ENCODE data around the gene BICD1. TPM values are rescaled to one million over a fixed set of nuclear protein-coding genes. Genes with fewer than 3 reads are reported as not detected.

Gene BICD1
- 37.3 and 45.6 TPM in 2 replicates for total RNA-seq (2022)
- Bru-seq, nascent RNA: percentile 78 among the genes with signal in this experiment
- BruChase-seq, experiment 1, labeled RNA remaining after a 6-hour chase: percentile 79 among the genes with signal in this experiment
- percentile 72 among the genes with signal in this experiment for BruChase-seq, experiment 2, labeled RNA remaining after a 2-hour chase
- long read RNA-seq, partial matches to known transcripts: 2 of 9 reads
- long read RNA-seq, other reads (novel, unspliced or antisense): 2 of 9 reads

GRCh38 chr12:32106517-32107358 is at the start of gene BICD1:
BICD1 (plus strand) TSS chr12:32106847; CDS start chr12:32107332, 485 bp downstream.
- intact Hi-C loops (cut with micrococcal nuclease; ENCODE audit: unreplicated experiment): loop anchor here (5.0 kb wide), 1 partner anchor 434 kb away; no protein-coding TSS in a partner anchor
- H3K36me3 Mint-ChIP-seq (ENCODE audit: insufficient read depth, unreplicated experiment): peaks cover 38% of the 10 kb centered on the region
- peak; percentile 51 for TF ChIP-seq CTCF (IDR thresholded peaks at IDR 0.05; ENCODE audit: unreplicated experiment)
- H3K4me1 Mint-ChIP-seq (ENCODE audit: low read depth, unreplicated experiment): peaks cover 18% of the 10 kb centered on the region
- CTCF ChIA-PET: interaction anchor here (0.5 to 2.2 kb wide), 6 partner anchors 9 to 503 kb away, joined by 4 to 9 read pairs (median 6); no protein-coding TSS in a partner anchor
- peak within 1 kb of the TSS; percentile 91 for H3K4me3 Mint-ChIP-seq (ENCODE audit: low read depth, unreplicated experiment)
- H3K9me3 Mint-ChIP-seq (ENCODE audit: low read depth, unreplicated experiment): no peaks in the 10 kb centered on the region
- peak within 1 kb of the TSS; percentile 83 for H3K27ac Mint-ChIP-seq (ENCODE audit: unreplicated experiment)
- no TSS peak for BruUV-seq (replicated peaks)
- H3K27me3 Mint-ChIP-seq (ENCODE audit: unreplicated experiment): no peaks in the 10 kb centered on the region
- DNase-seq: peak; percentile 89

- Mint-ChIP-seq H3K27me3 (ENCODE audit: unreplicated experiment) (no peaks in the 10 kb centered on the region), H3K27ac (ENCODE audit: unreplicated experiment) (no peak overlapping the region), H3K36me3 (ENCODE audit: insufficient read depth, unreplicated experiment) (peaks cover 6% of the 10 kb centered on the region), H3K4me1 (ENCODE audit: low read depth, unreplicated experiment) (peaks cover 15% of the 10 kb centered on the region), H3K9me3 (ENCODE audit: low read depth, unreplicated experiment) (no peaks in the 10 kb centered on the region), H3K4me3 (ENCODE audit: low read depth, unreplicated experiment) (no peak overlapping the region)
- BruUV-seq (replicated peaks): no TSS peak
- no peak for DNase-seq
- intact Hi-C loops (cut with micrococcal nuclease; ENCODE audit: unreplicated experiment): loop anchor here (2.0 to 10.0 kb wide), 4 partner anchors 48 to 406 kb away; partner anchors contain the start of gene ETFBKMT
- TF ChIP-seq CTCF (IDR thresholded peaks at IDR 0.05; ENCODE audit: unreplicated experiment): no peak
- CTCF ChIA-PET: interaction anchor here (0.6 to 1.8 kb wide), 10 partner anchors 9 to 408 kb away, joined by 3 to 12 read pairs (median 5); partner anchors contain the start of gene BICD1
These were observed 45.6 kb upstream of the BICD1 start for GRCh38 chr12:32061033-32061432.

DNA sequence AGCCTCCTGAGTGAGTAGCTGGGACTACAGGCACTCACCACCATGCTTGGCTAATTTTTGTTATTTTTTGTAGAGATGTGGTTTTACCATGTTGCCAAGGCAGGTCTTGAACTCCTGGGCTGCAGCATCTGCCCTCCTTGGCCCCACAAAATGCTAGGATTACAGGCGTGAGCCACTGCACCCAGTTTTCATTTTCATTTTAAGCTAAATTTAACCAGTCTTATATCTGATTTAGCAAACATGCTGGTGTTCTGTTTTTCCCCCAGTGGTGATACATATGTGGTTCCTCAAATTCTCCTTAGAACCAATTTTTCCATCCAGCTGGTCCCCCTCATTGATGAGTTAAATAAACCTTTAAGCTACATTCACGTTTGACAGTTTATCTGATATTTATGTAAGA is 43.8 kb upstream of the BICD1 start:
- Mint-ChIP-seq H3K27me3 (ENCODE audit: unreplicated experiment) (no peaks in the 10 kb centered on the region), H3K27ac (ENCODE audit: unreplicated experiment) (no peak overlapping the region), H3K4me3 (ENCODE audit: low read depth, unreplicated experiment) (no peak overlapping the region), H3K9me3 (ENCODE audit: low read depth, unreplicated experiment) (no peaks in the 10 kb centered on the region), H3K36me3 (ENCODE audit: insufficient read depth, unreplicated experiment) (peaks cover 6% of the 10 kb centered on the region), H3K4me1 (ENCODE audit: low read depth, unreplicated experiment) (peaks cover 15% of the 10 kb centered on the region)
- no TSS peak for BruUV-seq (replicated peaks)
- intact Hi-C loops (cut with micrococcal nuclease; ENCODE audit: unreplicated experiment): loop anchor here (5.0 to 10.0 kb wide), 2 partner anchors 381 to 408 kb away; partner anchors contain the start of gene ETFBKMT
- TF ChIP-seq CTCF (IDR thresholded peaks at IDR 0.05; ENCODE audit: unreplicated experiment): no peak
- CTCF ChIA-PET: interaction anchor here (0.7 kb wide), 1 partner anchor 791 kb away, joined by 3 read pairs; no protein-coding TSS in a partner anchor
- no peak for DNase-seq

DNA sequence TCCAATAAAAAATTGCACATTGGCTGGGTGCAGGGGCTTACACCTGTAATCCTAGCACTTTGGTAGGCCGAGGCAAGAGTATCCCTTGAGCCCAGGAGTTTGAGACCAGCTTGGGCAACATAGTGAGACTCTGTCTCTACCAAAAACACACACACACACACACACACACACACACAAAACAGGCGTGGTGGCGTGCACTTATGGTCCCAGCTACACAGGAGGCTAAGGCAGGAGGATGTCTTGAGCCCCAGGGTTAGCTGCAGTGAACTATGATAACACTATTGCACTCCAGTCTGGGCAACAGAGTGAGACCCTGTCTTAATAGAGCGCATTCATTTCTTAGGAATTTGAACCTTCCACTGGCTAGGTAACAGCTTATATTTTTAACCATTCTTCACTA is 42.9 kb upstream of the BICD1 start:
- no peaks in the 10 kb centered on the region for H3K9me3 Mint-ChIP-seq (ENCODE audit: low read depth, unreplicated experiment)
- CTCF ChIA-PET: interaction anchor here (0.6 kb wide), 1 partner anchor 411 kb away, joined by 3 read pairs; no protein-coding TSS in a partner anchor
- BruUV-seq (replicated peaks): no TSS peak
- no peak overlapping the region for H3K4me3 Mint-ChIP-seq (ENCODE audit: low read depth, unreplicated experiment)
- H3K36me3 Mint-ChIP-seq (ENCODE audit: insufficient read depth, unreplicated experiment): peaks cover 6% of the 10 kb centered on the region
- no peak for TF ChIP-seq CTCF (IDR thresholded peaks at IDR 0.05; ENCODE audit: unreplicated experiment)
- H3K4me1 Mint-ChIP-seq (ENCODE audit: low read depth, unreplicated experiment): peaks cover 15% of the 10 kb centered on the region
- H3K27ac Mint-ChIP-seq (ENCODE audit: unreplicated experiment): no peak overlapping the region
- no peak for DNase-seq
- no peaks in the 10 kb centered on the region for H3K27me3 Mint-ChIP-seq (ENCODE audit: unreplicated experiment)
- intact Hi-C loops (cut with micrococcal nuclease; ENCODE audit: unreplicated experiment): loop anchor here (5.0 to 10.0 kb wide), 2 partner anchors 381 to 409 kb away; partner anchors contain the start of gene ETFBKMT
